ENCODE results near the gene ATP2B3. TPM values are rescaled to one million over a fixed set of nuclear protein-coding genes. Genes with fewer than 3 reads are reported as not detected.
A peak's percentile ranks its signal among the peaks of the same experiment; 100 is the strongest.

ATP2B3 gene
- total RNA-seq, 1 donor from 2014 or later = 0.10 TPM

DNA sequence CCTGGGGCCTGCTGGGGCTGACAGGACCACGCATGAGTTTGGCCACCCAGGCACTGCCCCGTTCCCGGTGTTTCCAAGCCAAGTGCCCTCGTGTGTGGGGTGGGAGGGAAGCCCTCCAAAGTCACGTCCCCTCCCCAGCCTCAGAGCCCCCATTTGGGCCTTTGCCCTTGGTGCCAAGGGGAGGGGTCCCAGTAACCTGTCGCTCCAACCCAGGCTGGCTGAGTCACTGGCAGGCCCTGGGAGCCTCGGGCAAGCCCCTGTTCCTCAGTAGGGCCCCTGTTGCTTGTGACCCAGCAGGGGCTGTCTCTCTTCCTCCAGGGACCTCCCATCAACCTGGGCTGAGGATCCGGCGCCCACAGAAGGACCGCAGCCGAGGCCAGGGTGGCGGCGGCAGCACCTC, 36.4 kb upstream of the ATP2B3 start:
- H3K9me3 Mint-ChIP-seq (ENCODE audit: unreplicated experiment) = no peaks in the 10 kb centered on the region
- peaks cover 15% of the 10 kb centered on the region for H3K4me1 Mint-ChIP-seq (ENCODE audit: unreplicated experiment)
- no peak overlapping the region for H3K27ac Mint-ChIP-seq (ENCODE audit: unreplicated experiment)
- TF ChIP-seq, protein P1, sequence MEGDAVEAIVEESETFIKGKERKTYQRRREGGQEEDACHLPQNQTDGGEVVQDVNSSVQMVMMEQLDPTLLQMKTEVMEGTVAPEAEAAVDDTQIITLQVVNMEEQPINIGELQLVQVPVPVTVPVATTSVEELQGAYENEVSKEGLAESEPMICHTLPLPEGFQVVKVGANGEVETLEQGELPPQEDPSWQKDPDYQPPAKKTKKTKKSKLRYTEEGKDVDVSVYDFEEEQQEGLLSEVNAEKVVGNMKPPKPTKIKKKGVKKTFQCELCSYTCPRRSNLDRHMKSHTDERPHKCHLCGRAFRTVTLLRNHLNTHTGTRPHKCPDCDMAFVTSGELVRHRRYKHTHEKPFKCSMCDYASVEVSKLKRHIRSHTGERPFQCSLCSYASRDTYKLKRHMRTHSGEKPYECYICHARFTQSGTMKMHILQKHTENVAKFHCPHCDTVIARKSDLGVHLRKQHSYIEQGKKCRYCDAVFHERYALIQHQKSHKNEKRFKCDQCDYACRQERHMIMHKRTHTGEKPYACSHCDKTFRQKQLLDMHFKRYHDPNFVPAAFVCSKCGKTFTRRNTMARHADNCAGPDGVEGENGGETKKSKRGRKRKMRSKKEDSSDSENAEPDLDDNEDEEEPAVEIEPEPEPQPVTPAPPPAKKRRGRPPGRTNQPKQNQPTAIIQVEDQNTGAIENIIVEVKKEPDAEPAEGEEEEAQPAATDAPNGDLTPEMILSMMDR (IDR thresholded peaks at IDR 0.05; ENCODE audit: unreplicated experiment) = no peak
- no peak overlapping the region for H3K4me3 Mint-ChIP-seq (ENCODE audit: unreplicated experiment)
- no peaks in the 10 kb centered on the region for H3K36me3 Mint-ChIP-seq (ENCODE audit: low read depth, unreplicated experiment)
- no peak for DNase-seq (ENCODE audit: low spot score)
- H3K27me3 Mint-ChIP-seq (ENCODE audit: unreplicated experiment) = no peaks in the 10 kb centered on the region

DNA sequence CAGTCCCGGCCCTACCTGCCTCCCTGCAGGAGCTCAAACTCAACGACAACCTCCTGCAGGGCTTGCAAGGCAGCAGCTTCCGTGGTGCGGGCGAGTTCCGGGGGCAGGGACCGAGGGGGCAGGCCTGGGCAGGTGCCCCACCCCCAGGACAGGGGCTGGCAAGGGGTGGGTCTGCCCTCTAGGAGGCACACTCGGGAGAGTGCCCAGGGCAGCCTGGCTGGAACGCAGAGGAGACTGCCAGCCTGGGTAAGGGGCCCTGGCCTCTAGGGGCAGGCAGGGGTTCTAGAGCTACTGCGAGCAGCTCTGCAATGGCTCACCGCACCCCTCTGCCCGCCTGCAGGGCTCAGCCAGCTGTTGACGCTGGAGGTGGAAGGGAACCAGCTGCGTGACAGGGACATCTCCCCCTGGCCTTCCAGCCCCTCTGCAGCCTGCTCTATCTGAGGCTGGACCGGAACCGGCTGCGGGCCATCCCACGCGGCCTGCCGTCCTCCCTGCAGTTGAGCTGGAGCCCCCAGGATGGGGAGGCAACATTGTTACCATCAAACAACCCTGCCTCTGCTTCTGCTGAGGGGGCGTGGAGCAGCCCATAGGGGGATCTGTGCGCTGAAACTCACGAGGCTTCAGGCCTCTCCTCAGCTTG, 34.9 kb upstream of the ATP2B3 start:
- H3K36me3 Mint-ChIP-seq (ENCODE audit: low read depth, unreplicated experiment) = no peaks in the 10 kb centered on the region
- no peaks in the 10 kb centered on the region for H3K9me3 Mint-ChIP-seq (ENCODE audit: unreplicated experiment)
- no peak overlapping the region for H3K4me3 Mint-ChIP-seq (ENCODE audit: unreplicated experiment)
- peaks cover 10% of the 10 kb centered on the region for H3K4me1 Mint-ChIP-seq (ENCODE audit: unreplicated experiment)
- TF ChIP-seq, protein P1 (IDR thresholded peaks at IDR 0.05; ENCODE audit: unreplicated experiment) = no peak
- H3K27ac Mint-ChIP-seq (ENCODE audit: unreplicated experiment) = no peak overlapping the region
- no peaks in the 10 kb centered on the region for H3K27me3 Mint-ChIP-seq (ENCODE audit: unreplicated experiment)
- no peak for DNase-seq (ENCODE audit: low spot score)

DNA sequence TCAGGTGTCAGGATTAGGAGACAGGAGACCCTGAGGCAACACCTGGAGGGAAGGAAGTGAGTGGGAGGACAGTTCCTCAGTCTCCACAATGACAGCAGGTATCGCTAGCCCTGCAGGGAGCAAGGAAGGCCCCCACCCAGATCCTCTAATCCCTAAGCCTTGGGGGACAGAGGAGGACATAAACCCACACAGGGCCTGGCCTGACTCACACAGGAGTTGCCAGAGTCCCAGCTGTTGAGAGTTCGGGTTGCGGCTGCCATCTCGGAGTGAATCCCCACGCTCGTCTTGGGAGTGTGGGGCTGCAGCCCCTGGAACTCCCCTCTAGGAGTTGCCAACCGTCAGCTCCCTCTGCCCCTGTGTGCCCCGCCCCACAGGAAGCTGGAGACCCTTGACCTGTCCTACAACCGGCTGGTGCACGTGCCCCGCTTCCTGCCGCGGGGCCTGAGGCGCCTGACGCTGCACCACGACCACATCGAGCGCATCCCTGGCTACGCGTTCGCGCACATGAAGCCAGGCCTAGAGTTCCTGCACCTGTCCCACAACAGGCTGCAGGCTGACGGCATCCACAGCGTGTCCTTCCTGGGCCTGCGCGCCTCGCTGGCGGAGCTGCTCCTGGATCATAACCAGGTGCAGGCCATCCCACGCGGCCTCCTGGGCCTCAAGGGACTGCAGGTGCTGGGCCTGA, 31.9 kb upstream of the ATP2B3 start:
- no peak for DNase-seq (ENCODE audit: low spot score)
- Mint-ChIP-seq H3K36me3 (ENCODE audit: low read depth, unreplicated experiment) (no peaks in the 10 kb centered on the region), H3K27me3 (ENCODE audit: unreplicated experiment) (peaks cover 1% of the 10 kb centered on the region), H3K9me3 (ENCODE audit: unreplicated experiment) (no peaks in the 10 kb centered on the region), H3K4me1 (ENCODE audit: unreplicated experiment) (peaks cover 7% of the 10 kb centered on the region), H3K4me3 (ENCODE audit: unreplicated experiment) (no peak overlapping the region), H3K27ac (ENCODE audit: unreplicated experiment) (no peak overlapping the region)
- TF ChIP-seq, protein P1 (IDR thresholded peaks at IDR 0.05; ENCODE audit: unreplicated experiment) = no peak

- no peak overlapping the region for H3K4me3 Mint-ChIP-seq (ENCODE audit: unreplicated experiment)
- H3K4me1 Mint-ChIP-seq (ENCODE audit: unreplicated experiment) = peaks cover 13% of the 10 kb centered on the region
- TF ChIP-seq, protein P1 (IDR thresholded peaks at IDR 0.05; ENCODE audit: unreplicated experiment) = no peak
- no peaks in the 10 kb centered on the region for H3K36me3 Mint-ChIP-seq (ENCODE audit: low read depth, unreplicated experiment)
- no peak for DNase-seq (ENCODE audit: low spot score)
- H3K27me3 Mint-ChIP-seq (ENCODE audit: unreplicated experiment) = peaks cover 1% of the 10 kb centered on the region
- no peak overlapping the region for H3K27ac Mint-ChIP-seq (ENCODE audit: unreplicated experiment)
- no peaks in the 10 kb centered on the region for H3K9me3 Mint-ChIP-seq (ENCODE audit: unreplicated experiment)
Observed at GRCh38 chrX:153486171-153486570, 31.3 kb upstream of the ATP2B3 start.

DNA sequence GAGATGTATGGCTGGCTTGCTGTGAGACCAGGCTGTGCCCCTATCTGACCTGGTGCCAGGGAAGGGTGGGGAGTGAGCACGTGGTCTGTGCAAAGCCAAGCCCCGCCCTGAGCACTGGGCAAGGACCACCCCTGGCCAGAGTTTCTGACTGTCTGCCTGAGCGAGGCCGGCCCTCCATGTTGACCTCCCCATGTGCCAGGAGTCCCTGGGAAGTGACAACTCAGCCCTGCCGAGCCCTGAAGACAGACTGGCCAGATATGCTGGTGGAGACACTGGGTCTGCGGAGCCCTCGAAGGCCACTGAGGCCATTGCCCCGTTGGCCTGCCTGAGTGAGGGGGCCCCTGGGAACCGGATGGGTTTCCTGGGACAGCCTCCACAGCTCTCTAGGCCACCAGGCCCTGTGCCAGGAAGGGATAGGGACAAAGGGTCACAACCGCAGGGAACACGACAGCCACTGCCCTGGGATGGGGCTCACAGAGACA, 29.8 kb upstream of the ATP2B3 start:
- TF ChIP-seq, protein P1 (IDR thresholded peaks at IDR 0.05; ENCODE audit: unreplicated experiment) = no peak
- DNase-seq (ENCODE audit: low spot score) = no peak
- H3K9me3 Mint-ChIP-seq (ENCODE audit: unreplicated experiment) = no peaks in the 10 kb centered on the region
- peaks cover 4% of the 10 kb centered on the region for H3K27me3 Mint-ChIP-seq (ENCODE audit: unreplicated experiment)
- H3K27ac Mint-ChIP-seq (ENCODE audit: unreplicated experiment) = peak overlapping the region; percentile 80
- H3K4me1 Mint-ChIP-seq (ENCODE audit: unreplicated experiment) = peaks cover 19% of the 10 kb centered on the region
- no peaks in the 10 kb centered on the region for H3K36me3 Mint-ChIP-seq (ENCODE audit: low read depth, unreplicated experiment)
- no peak overlapping the region for H3K4me3 Mint-ChIP-seq (ENCODE audit: unreplicated experiment)
